MM.1S (cell line): Measurements from ENCODE around the gene MAMLD1.

Experiments used
- DNase-seq: peaks from one replicate; pipeline ENCODE4 v3.0.0-alpha.2; 2015
- H2AFZ ChIP-seq: fragments of 300-600 bp; sonication (generic); 2 replicates; pipeline ENCODE4 v1.6.0; 2016; ENCODE audit warnings: antibody characterized with exemption, low read length
- H3F3A ChIP-seq: fragments of 300-600 bp; sonication (generic); 2 replicates; pipeline ENCODE4 v1.6.1; 2016; ENCODE audit warnings: mild to moderate bottlenecking, antibody characterized with exemption, low read length, moderate library complexity, mixed read lengths; ENCODE audit not compliant: insufficient read depth
- H3K27ac ChIP-seq: fragments of 300-600 bp; sonication (generic); 2 replicates; pipeline ENCODE4 v1.5.1; 2016; ENCODE audit warnings: mild to moderate bottlenecking, low read length
- H3K27me3 ChIP-seq: fragments of 300-600 bp; sonication (generic); replicated peaks from 2 replicates; pipeline ENCODE4 v1.6.0; 2016; ENCODE audit warnings: low read length; ENCODE audit not compliant: insufficient read depth
- H3K36me3 ChIP-seq: fragments of 300-600 bp; sonication (generic); replicated peaks from 2 replicates; pipeline ENCODE4 v1.6.1; 2016; ENCODE audit warnings: mild to moderate bottlenecking, low read length, mixed read lengths; ENCODE audit not compliant: insufficient read depth
- H3K4me1 ChIP-seq: fragments of 300-600 bp; sonication (generic); 2 replicates; pipeline ENCODE4 v1.6.1; 2016; ENCODE audit warnings: low read length, mixed read lengths
- H3K4me2 ChIP-seq: fragments of 300-600 bp; sonication (generic); 2 replicates; pipeline ENCODE4 v1.6.0; 2016; ENCODE audit warnings: low read depth, low read length
- H3K4me3 ChIP-seq: fragments of 300-600 bp; sonication (generic); 2 replicates; pipeline ENCODE4 v1.5.1; 2016; ENCODE audit warnings: low read length, mixed read lengths
- H3K79me2 ChIP-seq: fragments of 300-600 bp; sonication (generic); 2 replicates; pipeline ENCODE4 v1.6.1; 2016; ENCODE audit warnings: mixed run types, low read length, mixed read lengths
- H3K9ac ChIP-seq: fragments of 300-600 bp; sonication (generic); 2 replicates; pipeline ENCODE4 v1.6.1; 2016; ENCODE audit warnings: low read length, mixed read lengths
- H3K9me2 ChIP-seq: fragments of 300-600 bp; sonication (generic); replicated peaks from 2 replicates; pipeline ENCODE4 v1.6.1; 2016; ENCODE audit warnings: mild to moderate bottlenecking, low read length, mixed read lengths; ENCODE audit not compliant: insufficient read depth
- H3K9me3 ChIP-seq: fragments of 300-600 bp; sonication (generic); replicated peaks from 2 replicates; pipeline ENCODE4 v1.6.1; 2016; ENCODE audit warnings: mild to moderate bottlenecking, low read length, mixed read lengths; ENCODE audit not compliant: insufficient read depth
- H4K20me1 ChIP-seq: fragments of 300-600 bp; sonication (generic); 2 replicates; pipeline ENCODE4 v1.6.1; 2016; ENCODE audit warnings: mild to moderate bottlenecking, low read length, moderate library complexity, mixed read lengths; ENCODE audit not compliant: insufficient read depth
- EZH2 ChIP-seq: fragments of 300-600 bp; sonication (generic); optimal IDR thresholded peaks from 2 replicates; pipeline ENCODE3; 2017; ENCODE audit warnings: low read depth, mild to moderate bottlenecking, antibody characterized with exemption, low read length, mixed read lengths
- EZH2phosphoT487 ChIP-seq: fragments of 300-600 bp; sonication (generic); IDR thresholded peaks from 2 replicates; pipeline ENCODE4 v1.6.1; 2018; ENCODE audit warnings: antibody characterized with exemption, low read length
- TF ChIP-seq, protein P1 (sequence below): fragments of 300-600 bp; sonication (generic); IDR thresholded peaks from 2 replicates; pipeline ENCODE4 v1.5.1; 2016; ENCODE audit warnings: antibody characterized with exemption, low read length, mixed read lengths

Gene MAMLD1

DNA sequence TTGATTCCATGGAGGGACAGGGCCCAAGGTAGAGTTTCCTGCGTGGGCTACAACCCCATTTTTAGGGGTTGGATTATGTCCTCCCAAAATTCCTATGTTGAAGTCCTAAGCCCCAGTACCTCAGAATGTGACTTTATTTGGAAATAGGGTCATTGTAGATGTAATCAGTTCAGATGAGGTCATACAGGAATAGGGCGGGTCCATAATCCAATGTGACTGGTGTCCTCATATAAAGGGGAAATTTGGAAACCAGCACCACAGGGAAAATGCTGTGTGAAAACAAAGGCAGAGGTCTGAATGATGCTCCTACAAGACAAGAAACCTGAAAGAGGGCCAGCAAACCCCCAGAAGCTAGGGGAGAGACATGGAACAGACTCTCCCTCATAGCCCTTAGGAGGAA lies 31.1 kb upstream of the MAMLD1 start:
- Histone ChIP-seq H3K27me3 (no peaks in the 10 kb centered on the region), H3K4me1 (no peaks in the 10 kb centered on the region), H3K9me3 (no peaks in the 10 kb centered on the region), H3K4me3 (no peak overlapping the region), H2AFZ (no peak overlapping the region), H3K27ac (no peak overlapping the region), H3K4me2 (no peak overlapping the region), H3K9me2 (no peaks in the 10 kb centered on the region), H3K36me3 (no peaks in the 10 kb centered on the region), H3F3A (no peaks in the 10 kb centered on the region), H3K9ac (no peak overlapping the region), H4K20me1 (no peaks in the 10 kb centered on the region), H3K79me2 (no peaks in the 10 kb centered on the region)
- no peak for DNase-seq
- TF ChIP-seq EZH2 (no peak), EZH2phosphoT487 (no peak)
- TF ChIP-seq, protein P1, sequence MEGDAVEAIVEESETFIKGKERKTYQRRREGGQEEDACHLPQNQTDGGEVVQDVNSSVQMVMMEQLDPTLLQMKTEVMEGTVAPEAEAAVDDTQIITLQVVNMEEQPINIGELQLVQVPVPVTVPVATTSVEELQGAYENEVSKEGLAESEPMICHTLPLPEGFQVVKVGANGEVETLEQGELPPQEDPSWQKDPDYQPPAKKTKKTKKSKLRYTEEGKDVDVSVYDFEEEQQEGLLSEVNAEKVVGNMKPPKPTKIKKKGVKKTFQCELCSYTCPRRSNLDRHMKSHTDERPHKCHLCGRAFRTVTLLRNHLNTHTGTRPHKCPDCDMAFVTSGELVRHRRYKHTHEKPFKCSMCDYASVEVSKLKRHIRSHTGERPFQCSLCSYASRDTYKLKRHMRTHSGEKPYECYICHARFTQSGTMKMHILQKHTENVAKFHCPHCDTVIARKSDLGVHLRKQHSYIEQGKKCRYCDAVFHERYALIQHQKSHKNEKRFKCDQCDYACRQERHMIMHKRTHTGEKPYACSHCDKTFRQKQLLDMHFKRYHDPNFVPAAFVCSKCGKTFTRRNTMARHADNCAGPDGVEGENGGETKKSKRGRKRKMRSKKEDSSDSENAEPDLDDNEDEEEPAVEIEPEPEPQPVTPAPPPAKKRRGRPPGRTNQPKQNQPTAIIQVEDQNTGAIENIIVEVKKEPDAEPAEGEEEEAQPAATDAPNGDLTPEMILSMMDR: no peak

DNA sequence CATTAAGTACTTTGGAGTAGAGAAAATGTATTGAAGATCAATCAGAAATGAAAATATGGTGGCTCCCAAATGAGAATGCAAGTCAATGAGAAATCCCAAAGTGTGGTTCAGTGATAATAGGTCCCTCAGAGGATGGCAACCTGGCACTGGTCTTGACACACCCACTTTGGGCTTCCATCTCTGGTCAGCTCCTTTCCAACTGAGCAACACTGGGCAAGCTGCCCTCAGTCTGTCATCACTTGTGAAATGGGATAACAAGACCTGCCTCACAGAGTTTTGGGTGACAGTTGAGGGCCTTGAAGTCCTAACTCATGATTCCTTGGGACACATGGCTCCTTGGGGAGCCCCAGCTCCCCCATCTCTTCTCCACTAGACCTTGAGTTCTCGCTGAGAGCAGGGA lies 29.0 kb upstream of the MAMLD1 start:
- DNase-seq: no peak
- Histone ChIP-seq H3K27ac (no peak overlapping the region), H4K20me1 (no peaks in the 10 kb centered on the region), H3K4me1 (no peaks in the 10 kb centered on the region), H3K4me3 (no peak overlapping the region), H3K9me2 (no peaks in the 10 kb centered on the region), H3K9me3 (no peaks in the 10 kb centered on the region), H3F3A (no peaks in the 10 kb centered on the region), H3K27me3 (no peaks in the 10 kb centered on the region), H3K79me2 (no peaks in the 10 kb centered on the region), H3K9ac (no peak overlapping the region), H3K36me3 (no peaks in the 10 kb centered on the region), H2AFZ (no peak overlapping the region), H3K4me2 (no peak overlapping the region)
- TF ChIP-seq, protein P1: no peak
- no peak for TF ChIP-seq EZH2
- TF ChIP-seq EZH2phosphoT487: no peak

DNA sequence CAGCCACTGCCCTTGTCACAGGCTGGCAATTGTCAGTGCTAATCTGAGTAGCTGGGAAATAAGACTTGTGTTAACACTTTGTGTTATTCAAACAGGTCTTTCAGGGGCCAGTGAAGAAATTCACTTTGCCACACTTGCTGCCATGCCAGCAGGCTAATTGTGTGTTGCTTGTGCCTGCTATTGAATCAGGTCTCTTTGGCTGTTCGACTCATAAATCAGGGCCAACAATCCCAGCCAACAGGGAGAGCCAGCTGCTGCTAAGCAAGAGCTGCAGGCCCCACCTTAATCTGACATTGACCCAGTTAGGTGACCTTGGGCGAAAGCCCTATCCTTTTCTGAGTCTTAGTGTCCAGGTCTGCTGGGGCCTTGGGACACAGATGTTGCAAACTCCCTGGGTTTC lies 28.1 kb upstream of the MAMLD1 start:
- no peak for DNase-seq
- Histone ChIP-seq H3K27ac (no peak overlapping the region), H3K27me3 (no peaks in the 10 kb centered on the region), H3K9ac (no peak overlapping the region), H3K4me3 (no peak overlapping the region), H3F3A (no peaks in the 10 kb centered on the region), H2AFZ (no peak overlapping the region), H4K20me1 (no peaks in the 10 kb centered on the region), H3K9me2 (no peaks in the 10 kb centered on the region), H3K4me1 (no peaks in the 10 kb centered on the region), H3K79me2 (no peaks in the 10 kb centered on the region), H3K9me3 (no peaks in the 10 kb centered on the region), H3K4me2 (no peak overlapping the region), H3K36me3 (no peaks in the 10 kb centered on the region)
- TF ChIP-seq, protein P1: no peak
- TF ChIP-seq EZH2phosphoT487: no peak
- no peak for TF ChIP-seq EZH2
